Activated naive CD8-positive, alpha-beta T cell treated with anti-CD3 and anti-CD28 coated beads, Interleukin-2, amount 10 ng/mL, durations not matched to agents 7 days and 5 days (primary cell): Measurements from ENCODE around the gene CRB2. TPM values are rescaled to one million over a fixed set of nuclear protein-coding genes. Genes with fewer than 3 reads are reported as not detected.

Experiments
- ATAC-seq: fragments of 150-1000 bp; cut with Tn5 transposase; one replicate; pipeline ENCODE4 v1.10.0; 2021; ENCODE audit warnings: low read depth, moderate library complexity
- POLR2A ChIA-PET: fragments of 350-600 bp; sonication (Branson Sonifier 250); formaldehyde crosslinking; loops from one replicate; lab custom pipeline; 2021; ENCODE audit warnings: antibody characterized with exemption; lab: Charles Lee
- DNase-seq: peaks from one replicate; pipeline ENCODE4 v3.0.0; 2021
- H3K27ac Mint-ChIP-seq: one replicate; pipeline ENCODE4 v1.8.0; 2022; ENCODE audit warnings: mild to moderate bottlenecking, mixed read lengths
- H3K27me3 Mint-ChIP-seq: one replicate; pipeline ENCODE4 v1.8.0; 2022; ENCODE audit warnings: mild to moderate bottlenecking, moderate library complexity, mixed read lengths
- H3K36me3 Mint-ChIP-seq: one replicate; pipeline ENCODE4 v1.8.0; 2021; ENCODE audit warnings: mild to moderate bottlenecking, mixed read lengths
- H3K4me1 Mint-ChIP-seq: one replicate; pipeline ENCODE4 v1.8.0; 2021; ENCODE audit warnings: mixed read lengths
- H3K4me3 Mint-ChIP-seq: one replicate; pipeline ENCODE4 v1.8.0; 2022; ENCODE audit warnings: mild to moderate bottlenecking, moderate library complexity, mixed read lengths
- H3K9me3 Mint-ChIP-seq: one replicate; pipeline ENCODE4 v1.8.0; 2021; ENCODE audit warnings: mixed read lengths
- total RNA-seq, 2 experiments: library from RNA; stranded (reverse); gene quantifications; one replicate each; pipeline ENCODE4 v1.2.3, GENCODE V29; 2021

CRB2 gene
- total RNA-seq, 2 experiments from 2014 or later = not detected

GRCh38 chr9:123418052-123418430 lies 62.0 kb downstream of the CRB2 start:
- ATAC-seq (no peak), DNase-seq (no peak)
- no peaks in the 10 kb centered on the region for H3K9me3 Mint-ChIP-seq
- H3K27me3 Mint-ChIP-seq = no peaks in the 10 kb centered on the region
- no peak overlapping the region for H3K4me3 Mint-ChIP-seq
- no peaks in the 10 kb centered on the region for H3K4me1 Mint-ChIP-seq
- H3K27ac Mint-ChIP-seq = no peak overlapping the region
- H3K36me3 Mint-ChIP-seq = no peaks in the 10 kb centered on the region
- POLR2A ChIA-PET = no interaction called here

- DNase-seq = peak; percentile 19
- no peak overlapping the region for H3K27ac Mint-ChIP-seq
- no peaks in the 10 kb centered on the region for H3K27me3 Mint-ChIP-seq
- no peak for ATAC-seq
- H3K4me3 Mint-ChIP-seq = no peak overlapping the region
- no peaks in the 10 kb centered on the region for H3K36me3 Mint-ChIP-seq
- no peaks in the 10 kb centered on the region for H3K4me1 Mint-ChIP-seq
- H3K9me3 Mint-ChIP-seq = no peaks in the 10 kb centered on the region
- POLR2A ChIA-PET = no interaction called here
Measured at GRCh38 chr9:123418506-123418905, 62.5 kb downstream of the CRB2 start.

- Mint-ChIP-seq H3K27ac (no peak overlapping the region), H3K9me3 (no peaks in the 10 kb centered on the region), H3K4me3 (no peak overlapping the region), H3K4me1 (no peaks in the 10 kb centered on the region), H3K27me3 (no peaks in the 10 kb centered on the region), H3K36me3 (no peaks in the 10 kb centered on the region)
- POLR2A ChIA-PET = no interaction called here
- DNase-seq = peak; percentile 9
- no peak for ATAC-seq
Measured at GRCh38 chr9:123419091-123419490, 63.1 kb downstream of the CRB2 start.

- DNase-seq = peak; percentile 13
- POLR2A ChIA-PET = no interaction called here
- H3K27ac Mint-ChIP-seq = no peak overlapping the region
- no peaks in the 10 kb centered on the region for H3K36me3 Mint-ChIP-seq
- H3K27me3 Mint-ChIP-seq = no peaks in the 10 kb centered on the region
- no peak overlapping the region for H3K4me3 Mint-ChIP-seq
- no peaks in the 10 kb centered on the region for H3K9me3 Mint-ChIP-seq
- no peaks in the 10 kb centered on the region for H3K4me1 Mint-ChIP-seq
- no peak for ATAC-seq
Measured at GRCh38 chr9:123419721-123420591, 64.0 kb downstream of the CRB2 start.

- ATAC-seq = no peak
- peak; percentile 16 for DNase-seq
- Mint-ChIP-seq H3K9me3 (no peaks in the 10 kb centered on the region), H3K4me1 (no peaks in the 10 kb centered on the region), H3K27me3 (no peaks in the 10 kb centered on the region), H3K27ac (no peak overlapping the region), H3K4me3 (no peak overlapping the region), H3K36me3 (no peaks in the 10 kb centered on the region)
- POLR2A ChIA-PET = no interaction called here
Measured at GRCh38 chr9:123420592-123421111, 64.7 kb downstream of the CRB2 start.

- no peak for ATAC-seq
- H3K27me3 Mint-ChIP-seq = no peaks in the 10 kb centered on the region
- H3K36me3 Mint-ChIP-seq = no peaks in the 10 kb centered on the region
- no peak overlapping the region for H3K27ac Mint-ChIP-seq
- DNase-seq = peak; percentile 2
- H3K4me1 Mint-ChIP-seq = peaks cover 2% of the 10 kb centered on the region
- H3K9me3 Mint-ChIP-seq = no peaks in the 10 kb centered on the region
- POLR2A ChIA-PET = no interaction called here
- H3K4me3 Mint-ChIP-seq = no peak overlapping the region
Measured at GRCh38 chr9:123421186-123421585, 65.2 kb downstream of the CRB2 start.

GRCh38 chr9:123421801-123422455 lies 65.9 kb downstream of the CRB2 start:
- H3K36me3 Mint-ChIP-seq = no peaks in the 10 kb centered on the region
- H3K4me3 Mint-ChIP-seq = no peak overlapping the region
- H3K4me1 Mint-ChIP-seq = peaks cover 4% of the 10 kb centered on the region
- H3K9me3 Mint-ChIP-seq = no peaks in the 10 kb centered on the region
- no peak overlapping the region for H3K27ac Mint-ChIP-seq
- DNase-seq = peak; percentile 10
- H3K27me3 Mint-ChIP-seq = no peaks in the 10 kb centered on the region
- ATAC-seq = no peak
- POLR2A ChIA-PET = no interaction called here

- POLR2A ChIA-PET = no interaction called here
- ATAC-seq = no peak
- Mint-ChIP-seq H3K4me1 (peaks cover 4% of the 10 kb centered on the region), H3K4me3 (no peak overlapping the region), H3K27ac (no peak overlapping the region), H3K27me3 (no peaks in the 10 kb centered on the region), H3K36me3 (no peaks in the 10 kb centered on the region), H3K9me3 (no peaks in the 10 kb centered on the region)
- DNase-seq = peak; percentile 10
Measured at GRCh38 chr9:123422635-123423310, 66.8 kb downstream of the CRB2 start.

GRCh38 chr9:123423311-123423640 lies 67.3 kb downstream of the CRB2 start:
- DNase-seq (peak; percentile 3), ATAC-seq (no peak)
- POLR2A ChIA-PET = no interaction called here
- H3K9me3 Mint-ChIP-seq = no peaks in the 10 kb centered on the region
- no peak overlapping the region for H3K4me3 Mint-ChIP-seq
- peaks cover 4% of the 10 kb centered on the region for H3K4me1 Mint-ChIP-seq
- H3K27me3 Mint-ChIP-seq = no peaks in the 10 kb centered on the region
- H3K36me3 Mint-ChIP-seq = no peaks in the 10 kb centered on the region
- H3K27ac Mint-ChIP-seq = no peak overlapping the region

GRCh38 chr9:123424131-123424530 lies 68.1 kb downstream of the CRB2 start:
- H3K36me3 Mint-ChIP-seq = no peaks in the 10 kb centered on the region
- no peaks in the 10 kb centered on the region for H3K9me3 Mint-ChIP-seq
- no peak overlapping the region for H3K4me3 Mint-ChIP-seq
- no peak overlapping the region for H3K27ac Mint-ChIP-seq
- H3K27me3 Mint-ChIP-seq = no peaks in the 10 kb centered on the region
- peaks cover 4% of the 10 kb centered on the region for H3K4me1 Mint-ChIP-seq
- POLR2A ChIA-PET = interaction anchor here (0.5 kb wide), 1 partner anchor 226 kb away, joined by 3 read pairs; no protein-coding TSS in a partner anchor
- no peak for ATAC-seq
- no peak for DNase-seq

- no peak overlapping the region for H3K27ac Mint-ChIP-seq
- no peak overlapping the region for H3K4me3 Mint-ChIP-seq
- no peaks in the 10 kb centered on the region for H3K9me3 Mint-ChIP-seq
- ATAC-seq (no peak), DNase-seq (no peak)
- H3K4me1 Mint-ChIP-seq = peaks cover 4% of the 10 kb centered on the region
- POLR2A ChIA-PET = no interaction called here
- no peaks in the 10 kb centered on the region for H3K27me3 Mint-ChIP-seq
- H3K36me3 Mint-ChIP-seq = no peaks in the 10 kb centered on the region
Measured at GRCh38 chr9:123424552-123425225, 68.7 kb downstream of the CRB2 start.

GRCh38 chr9:123425261-123425821 lies 69.3 kb downstream of the CRB2 start:
- POLR2A ChIA-PET = no interaction called here
- Mint-ChIP-seq H3K36me3 (peaks cover 3% of the 10 kb centered on the region), H3K9me3 (peaks cover 2% of the 10 kb centered on the region)

GRCh38 chr9:123425836-123426365 lies 69.9 kb downstream of the CRB2 start:
- H3K27me3 Mint-ChIP-seq = no peaks in the 10 kb centered on the region
- peaks cover 4% of the 10 kb centered on the region for H3K4me1 Mint-ChIP-seq
- DNase-seq (no peak), ATAC-seq (no peak)
- H3K4me3 Mint-ChIP-seq = no peak overlapping the region
- POLR2A ChIA-PET = no interaction called here
- H3K9me3 Mint-ChIP-seq = peaks cover 2% of the 10 kb centered on the region
- H3K27ac Mint-ChIP-seq = no peak overlapping the region
- peaks cover 3% of the 10 kb centered on the region for H3K36me3 Mint-ChIP-seq

More at GRCh38 chr9:123425261-123425821, 69.3 kb downstream of the CRB2 start:
- H3K4me3 Mint-ChIP-seq = no peak overlapping the region
- DNase-seq (no peak), ATAC-seq (no peak)
- H3K27me3 Mint-ChIP-seq = no peaks in the 10 kb centered on the region
- no peak overlapping the region for H3K27ac Mint-ChIP-seq
- peaks cover 4% of the 10 kb centered on the region for H3K4me1 Mint-ChIP-seq
